ENCODE measurements around the gene IFNA16.
"Not testable (repeated sequence)": the region's sequence is repeated elsewhere in the genome, so short reads cannot be mapped to it uniquely, and the experiment has no call there.

DNA sequence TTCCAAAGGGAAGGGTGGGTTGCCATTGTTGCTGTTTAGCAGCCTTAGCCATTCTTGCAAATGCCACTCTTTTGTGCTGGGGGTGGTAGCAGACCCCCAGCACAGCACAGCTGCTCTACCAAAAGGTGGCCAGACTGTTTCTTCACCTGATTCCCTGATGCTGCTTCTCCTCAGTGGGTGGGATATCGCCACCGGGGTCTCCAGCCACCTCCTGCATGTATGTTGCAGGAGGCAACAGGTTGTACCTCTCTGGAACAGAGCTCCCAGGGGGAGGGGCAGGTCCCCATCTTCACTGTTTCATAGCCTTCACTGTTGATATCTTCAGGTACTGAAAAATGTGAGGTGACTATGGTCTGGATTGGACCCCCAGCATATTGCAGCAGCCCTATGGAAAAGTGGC, 6.3 kb downstream of the IFNA16 start:
- TF ChIP-seq, protein P1, sequence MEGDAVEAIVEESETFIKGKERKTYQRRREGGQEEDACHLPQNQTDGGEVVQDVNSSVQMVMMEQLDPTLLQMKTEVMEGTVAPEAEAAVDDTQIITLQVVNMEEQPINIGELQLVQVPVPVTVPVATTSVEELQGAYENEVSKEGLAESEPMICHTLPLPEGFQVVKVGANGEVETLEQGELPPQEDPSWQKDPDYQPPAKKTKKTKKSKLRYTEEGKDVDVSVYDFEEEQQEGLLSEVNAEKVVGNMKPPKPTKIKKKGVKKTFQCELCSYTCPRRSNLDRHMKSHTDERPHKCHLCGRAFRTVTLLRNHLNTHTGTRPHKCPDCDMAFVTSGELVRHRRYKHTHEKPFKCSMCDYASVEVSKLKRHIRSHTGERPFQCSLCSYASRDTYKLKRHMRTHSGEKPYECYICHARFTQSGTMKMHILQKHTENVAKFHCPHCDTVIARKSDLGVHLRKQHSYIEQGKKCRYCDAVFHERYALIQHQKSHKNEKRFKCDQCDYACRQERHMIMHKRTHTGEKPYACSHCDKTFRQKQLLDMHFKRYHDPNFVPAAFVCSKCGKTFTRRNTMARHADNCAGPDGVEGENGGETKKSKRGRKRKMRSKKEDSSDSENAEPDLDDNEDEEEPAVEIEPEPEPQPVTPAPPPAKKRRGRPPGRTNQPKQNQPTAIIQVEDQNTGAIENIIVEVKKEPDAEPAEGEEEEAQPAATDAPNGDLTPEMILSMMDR (conservative IDR thresholded peaks at IDR 0.05; ENCODE audit: low read length): not testable (repeated sequence)
- TF ChIP-seq EZH2phosphoT487 (IDR thresholded peaks at IDR 0.05; ENCODE audit: borderline replicate concordance): not testable (repeated sequence)
